ENCODE results near the gene GABPB2.

The GABPB2 gene

DNA sequence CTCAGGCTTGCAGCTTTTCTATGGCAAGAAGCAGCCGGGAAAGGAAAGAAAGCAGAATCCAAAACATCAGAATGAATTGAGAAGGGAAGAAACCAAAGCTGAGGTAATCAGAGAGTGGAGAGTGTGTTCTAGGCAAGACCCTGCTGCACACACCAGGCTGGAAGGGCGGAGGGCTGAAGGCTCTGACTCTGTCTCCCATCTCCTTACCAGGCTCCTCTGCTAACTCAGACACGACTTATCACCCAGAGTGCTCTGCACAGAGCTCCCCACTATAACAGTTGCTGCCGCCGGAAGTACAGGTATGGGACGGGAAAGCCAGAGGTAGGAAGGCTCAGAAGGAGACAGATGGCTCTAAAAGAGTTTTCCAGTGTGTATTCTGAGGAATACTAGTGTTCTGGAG is 96.6 kb downstream of the GABPB2 start:
- Histone ChIP-seq H3K9me3 (replicated peaks; ENCODE audit: insufficient read depth, low read length) (no peaks in the 10 kb centered on the region), H3K4me3 (ENCODE audit: low read length) (peak overlapping the region; percentile 86), H3K27me3 (replicated peaks; ENCODE audit: insufficient read depth, low read length) (no peaks in the 10 kb centered on the region), H4K20me1 (ENCODE audit: insufficient read depth, low read length) (no peaks in the 10 kb centered on the region), H3K79me2 (ENCODE audit: low read length) (peaks cover 30% of the 10 kb centered on the region), H3K27ac (ENCODE audit: low read length) (no peak overlapping the region), H3K36me3 (replicated peaks; ENCODE audit: insufficient read depth, low read length) (no peaks in the 10 kb centered on the region), H3K9me2 (replicated peaks; ENCODE audit: insufficient read depth, low read length) (no peaks in the 10 kb centered on the region), H3K9ac (ENCODE audit: low read length) (peak overlapping the region; percentile 77; the same call in 1 of the 2 replicates), H3K4me1 (ENCODE audit: low read length) (peaks cover 7% of the 10 kb centered on the region), H3K4me2 (ENCODE audit: low read depth, low read length) (peak overlapping the region; percentile 86), H2AFZ (ENCODE audit: low read length) (0 out of 2 replicates have a peak overlapping the region, but pooled peaks have one; percentile 80), H3F3A (ENCODE audit: insufficient read depth, low read length) (peaks cover 4% of the 10 kb centered on the region)
- no peak for DNase-seq
- no peak for TF ChIP-seq CTCF (IDR thresholded peaks at IDR 0.05; ENCODE audit: low read length)
- TF ChIP-seq EZH2phosphoT487 (IDR thresholded peaks at IDR 0.05; ENCODE audit: low read length): no peak
- TF ChIP-seq EZH2 (optimal IDR thresholded peaks at IDR 0.05; ENCODE audit: low read depth, low read length): no peak

DNA sequence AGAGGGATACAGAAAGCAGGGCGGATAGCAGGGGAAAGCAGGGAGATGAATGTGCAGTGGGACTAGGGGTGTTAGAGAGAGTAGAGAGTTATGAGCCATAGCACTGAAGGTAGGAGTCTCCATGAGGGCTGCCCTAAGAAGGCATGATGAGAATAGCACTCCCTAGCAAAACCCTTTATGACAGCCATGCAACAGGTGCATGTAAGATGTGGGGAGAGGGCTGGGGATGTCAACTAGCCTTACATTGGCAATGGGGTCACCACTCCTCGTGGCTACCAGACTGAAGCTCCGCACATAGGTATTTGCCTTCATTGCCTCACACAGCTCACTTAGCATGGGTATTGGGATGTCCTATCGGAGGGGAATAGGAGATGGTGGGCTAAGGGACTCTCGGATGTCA is 100.6 kb downstream of the GABPB2 start:
- Histone ChIP-seq H3F3A (ENCODE audit: insufficient read depth, low read length) (peaks cover 2% of the 10 kb centered on the region), H3K36me3 (replicated peaks; ENCODE audit: insufficient read depth, low read length) (no peaks in the 10 kb centered on the region), H4K20me1 (ENCODE audit: insufficient read depth, low read length) (no peaks in the 10 kb centered on the region), H3K9me2 (replicated peaks; ENCODE audit: insufficient read depth, low read length) (no peaks in the 10 kb centered on the region), H2AFZ (ENCODE audit: low read length) (no peak overlapping the region), H3K4me2 (ENCODE audit: low read depth, low read length) (no peak overlapping the region), H3K9me3 (replicated peaks; ENCODE audit: insufficient read depth, low read length) (no peaks in the 10 kb centered on the region), H3K4me1 (ENCODE audit: low read length) (peaks cover 7% of the 10 kb centered on the region), H3K27me3 (replicated peaks; ENCODE audit: insufficient read depth, low read length) (no peaks in the 10 kb centered on the region), H3K9ac (ENCODE audit: low read length) (no peak overlapping the region), H3K27ac (ENCODE audit: low read length) (no peak overlapping the region), H3K4me3 (ENCODE audit: low read length) (no peak overlapping the region), H3K79me2 (ENCODE audit: low read length) (peaks cover 13% of the 10 kb centered on the region)
- no peak for DNase-seq
- TF ChIP-seq EZH2 (optimal IDR thresholded peaks at IDR 0.05; ENCODE audit: low read depth, low read length) (no peak), EZH2phosphoT487 (IDR thresholded peaks at IDR 0.05; ENCODE audit: low read length) (no peak), CTCF (IDR thresholded peaks at IDR 0.05; ENCODE audit: low read length) (no peak)
